ENCODE results near the gene NRXN3. TPM values are rescaled to one million over a fixed set of nuclear protein-coding genes. Genes with fewer than 3 reads are reported as not detected.

Gene NRXN3
- total RNA-seq, 2 donors from 2014 or later = 1.2 to 7.8 TPM

GRCh38 chr14:79304279-79304678, 1134.1 kb downstream of the NRXN3 start:
- no peaks in the 10 kb centered on the region for H3K27me3 ChIP-seq
- no peak overlapping the region for H3K4me3 ChIP-seq
- H3K4me1 ChIP-seq = no peaks in the 10 kb centered on the region
- TF ChIP-seq, protein P1, sequence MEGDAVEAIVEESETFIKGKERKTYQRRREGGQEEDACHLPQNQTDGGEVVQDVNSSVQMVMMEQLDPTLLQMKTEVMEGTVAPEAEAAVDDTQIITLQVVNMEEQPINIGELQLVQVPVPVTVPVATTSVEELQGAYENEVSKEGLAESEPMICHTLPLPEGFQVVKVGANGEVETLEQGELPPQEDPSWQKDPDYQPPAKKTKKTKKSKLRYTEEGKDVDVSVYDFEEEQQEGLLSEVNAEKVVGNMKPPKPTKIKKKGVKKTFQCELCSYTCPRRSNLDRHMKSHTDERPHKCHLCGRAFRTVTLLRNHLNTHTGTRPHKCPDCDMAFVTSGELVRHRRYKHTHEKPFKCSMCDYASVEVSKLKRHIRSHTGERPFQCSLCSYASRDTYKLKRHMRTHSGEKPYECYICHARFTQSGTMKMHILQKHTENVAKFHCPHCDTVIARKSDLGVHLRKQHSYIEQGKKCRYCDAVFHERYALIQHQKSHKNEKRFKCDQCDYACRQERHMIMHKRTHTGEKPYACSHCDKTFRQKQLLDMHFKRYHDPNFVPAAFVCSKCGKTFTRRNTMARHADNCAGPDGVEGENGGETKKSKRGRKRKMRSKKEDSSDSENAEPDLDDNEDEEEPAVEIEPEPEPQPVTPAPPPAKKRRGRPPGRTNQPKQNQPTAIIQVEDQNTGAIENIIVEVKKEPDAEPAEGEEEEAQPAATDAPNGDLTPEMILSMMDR (IDR thresholded peaks at IDR 0.05) = no peak
- intact Hi-C loops (cut with DNase I) = no loop called here
- no peaks in the 10 kb centered on the region for H3K36me3 ChIP-seq
- no peak for DNase-seq
- H3K27ac ChIP-seq = no peak overlapping the region
- H3K9ac ChIP-seq (ENCODE audit: low read depth in 2 of 2, low read length in 2 of 2) = no peak overlapping the region
- no peaks in the 10 kb centered on the region for H3K9me3 ChIP-seq

GRCh38 chr14:79306546-79306945, 1136.4 kb downstream of the NRXN3 start:
- H3K9ac ChIP-seq (ENCODE audit: low read depth in 2 of 2, low read length in 2 of 2) = no peak overlapping the region

GRCh38 chr14:79318371-79318770, 1148.2 kb downstream of the NRXN3 start:
- Histone ChIP-seq H3K36me3 (no peaks in the 10 kb centered on the region), H3K4me3 (no peak overlapping the region), H3K4me1 (no peaks in the 10 kb centered on the region), H3K9ac (ENCODE audit: low read depth in 2 of 2, low read length in 2 of 2) (no peak overlapping the region), H3K27ac (no peak overlapping the region), H3K9me3 (no peaks in the 10 kb centered on the region), H3K27me3 (no peaks in the 10 kb centered on the region)
- DNase-seq = no peak
- TF ChIP-seq, protein P1 (IDR thresholded peaks at IDR 0.05) = no peak
- intact Hi-C loops (cut with DNase I) = no loop called here

More at GRCh38 chr14:79306546-79306945, 1136.4 kb downstream of the NRXN3 start:
- H3K9me3 ChIP-seq = no peaks in the 10 kb centered on the region
- no peak for DNase-seq
- no peaks in the 10 kb centered on the region for H3K4me1 ChIP-seq
- no peak overlapping the region for H3K27ac ChIP-seq
- H3K27me3 ChIP-seq = no peaks in the 10 kb centered on the region
- H3K4me3 ChIP-seq = no peak overlapping the region
- no peaks in the 10 kb centered on the region for H3K36me3 ChIP-seq
- intact Hi-C loops (cut with DNase I) = no loop called here
- TF ChIP-seq, protein P1 (IDR thresholded peaks at IDR 0.05) = no peak

DNA sequence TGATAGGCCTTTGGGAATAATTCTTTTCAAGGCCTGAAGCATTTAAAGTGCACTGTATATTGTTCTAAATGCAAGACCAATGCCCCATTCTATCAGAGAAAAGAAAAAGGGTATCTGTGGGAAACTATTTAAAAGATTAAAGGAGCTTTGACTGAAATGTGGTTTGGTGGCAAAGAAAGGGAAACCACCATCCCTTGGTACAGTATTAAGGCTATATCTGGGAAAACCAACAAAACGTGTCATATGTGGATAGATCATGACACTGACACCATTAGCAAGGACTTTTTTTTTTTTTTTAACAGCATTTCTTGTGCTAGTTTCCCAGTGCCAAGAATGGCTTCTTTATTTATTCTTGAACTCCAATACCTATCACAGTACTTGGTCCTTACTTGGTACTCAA, 1150.4 kb downstream of the NRXN3 start:
- Histone ChIP-seq H3K36me3 (no peaks in the 10 kb centered on the region), H3K4me3 (no peak overlapping the region), H3K9ac (ENCODE audit: low read depth in 2 of 2, low read length in 2 of 2) (no peak overlapping the region), H3K4me1 (no peaks in the 10 kb centered on the region), H3K9me3 (no peaks in the 10 kb centered on the region), H3K27me3 (no peaks in the 10 kb centered on the region), H3K27ac (no peak overlapping the region)
- DNase-seq = no peak
- TF ChIP-seq, protein P1 (IDR thresholded peaks at IDR 0.05) = no peak
- intact Hi-C loops (cut with DNase I) = no loop called here

GRCh38 chr14:79321070-79321469, 1150.9 kb downstream of the NRXN3 start:
- Histone ChIP-seq H3K36me3 (no peaks in the 10 kb centered on the region), H3K4me1 (no peaks in the 10 kb centered on the region), H3K4me3 (no peak overlapping the region), H3K27me3 (no peaks in the 10 kb centered on the region), H3K9ac (ENCODE audit: low read depth in 2 of 2, low read length in 2 of 2) (no peak overlapping the region), H3K27ac (no peak overlapping the region), H3K9me3 (no peaks in the 10 kb centered on the region)
- intact Hi-C loops (cut with DNase I) = no loop called here
- TF ChIP-seq, protein P1 (IDR thresholded peaks at IDR 0.05) = no peak
- no peak for DNase-seq

DNA sequence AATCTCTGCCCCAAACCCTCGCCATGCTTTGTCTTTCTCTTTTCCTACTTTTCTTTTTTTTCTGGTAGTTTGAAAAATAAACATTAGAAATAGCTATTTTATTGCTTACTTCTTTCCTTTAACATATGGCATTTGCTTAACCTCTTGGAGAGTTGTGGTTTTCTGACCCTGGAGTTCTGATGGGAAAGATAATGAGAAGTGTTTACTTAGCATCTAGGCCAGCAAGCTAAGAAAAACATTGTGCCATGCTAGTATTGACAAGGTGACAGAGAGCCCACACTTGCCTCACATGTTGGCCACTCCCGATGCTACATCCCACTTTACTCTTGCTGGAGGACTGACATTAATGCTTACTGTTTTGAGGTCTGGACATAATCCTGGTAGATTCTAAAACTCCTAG, 1154.9 kb downstream of the NRXN3 start:
- TF ChIP-seq, protein P1 (IDR thresholded peaks at IDR 0.05) = no peak
- intact Hi-C loops (cut with DNase I) = no loop called here
- Histone ChIP-seq H3K9me3 (no peaks in the 10 kb centered on the region), H3K4me1 (no peaks in the 10 kb centered on the region), H3K36me3 (no peaks in the 10 kb centered on the region), H3K27me3 (no peaks in the 10 kb centered on the region), H3K9ac (ENCODE audit: low read depth in 2 of 2, low read length in 2 of 2) (no peak overlapping the region), H3K4me3 (no peak overlapping the region), H3K27ac (no peak overlapping the region)
- no peak for DNase-seq

Data from colonic mucosa (tissue), 4 donors.